Breast epithelium (tissue), 4 donors: Measurements from ENCODE around the gene ZNRF2. TPM values are rescaled to one million over a fixed set of nuclear protein-coding genes. Genes with fewer than 3 reads are reported as not detected.

ENCODE experiments used
- DNase-seq, 2 donors: peaks; one replicate each; pipeline ENCODE4 v3.0.0-alpha.2; 2019; ENCODE audit warnings: low spot score in 2 of 2
- H3K27ac ChIP-seq, 2 donors: fragments of 200-600 bp; sonication (generic) in 1 of 2; one replicate each; pipeline ENCODE4 v1.5.1; 2016 to 2019; ENCODE audit warnings: mild to moderate bottlenecking in 1 of 2
- H3K27me3 ChIP-seq, 2 donors: fragments of 200-600 bp; sonication (generic) in 1 of 2; one replicate each; pipeline versions ENCODE4 v1.5.1 to v1.6.0; 2017 to 2019; ENCODE audit warnings: control low read depth in 1 of 2, mild to moderate bottlenecking in 1 of 2
- H3K36me3 ChIP-seq: fragments of 200-600 bp; one replicate; pipeline ENCODE4 v1.5.1; 2019
- H3K4me1 ChIP-seq, 2 donors: fragments of 200-600 bp; sonication (generic); one replicate each; pipeline ENCODE4 v1.5.1; 2016 to 2019; ENCODE audit warnings: control low read depth in 1 of 2
- H3K4me3 ChIP-seq, 3 donors: fragments of 200-600 bp; sonication (generic); 1 replicate in 2 of 3; 2 replicates in 1 of 3; pipeline ENCODE4 v1.5.1; 2016 to 2019; ENCODE audit warnings: mild to moderate bottlenecking in 3 of 3, moderate library complexity in 2 of 3
- H3K9me3 ChIP-seq, 2 donors: fragments of 200-600 bp; sonication (generic) in 1 of 2; one replicate each; pipeline ENCODE4 v1.5.1; 2016 to 2019; ENCODE audit warnings: control low read depth in 1 of 2
- POLR2A ChIP-seq: fragments of 450-650 bp; IDR thresholded peaks from one replicate; pipeline ENCODE4 v1.6.1; 2016; ENCODE audit warnings: antibody characterized with exemption, mild to moderate bottlenecking, moderate library complexity
- POLR2AphosphoS5 ChIP-seq, 3 donors: sonication (generic); formaldehyde crosslinking; IDR thresholded peaks; one replicate each; pipeline ENCODE4 v1.6.1; 2017; ENCODE audit warnings: antibody characterized with exemption in 3 of 3
- intact Hi-C: fragments of 100-400 bp; cut with DNase I; formaldehyde crosslinking; loops from one replicate; pipeline ENCODE4 v1.15.1; 2023; ENCODE audit warnings: low total_unique reads
- total RNA-seq, 3 donors: library from RNA; depleted of rRNA; stranded (reverse); fragments of >200 nt; gene quantifications; one replicate each; pipeline ENCODE4 v1.1.0, GENCODE V29; 2016
- TF ChIP-seq, protein P1 (sequence below), 3 donors: fragments of 450-650 bp; IDR thresholded peaks; one replicate each; pipeline ENCODE4 v1.5.1; 2016 to 2017; ENCODE audit warnings: antibody characterized with exemption in 3 of 3, mild to moderate bottlenecking in 3 of 3, moderate library complexity in 3 of 3

Gene ZNRF2
- total RNA-seq, 3 donors from 2014 or later, result 18.9 to 56.8 (median 30.5) TPM

DNA sequence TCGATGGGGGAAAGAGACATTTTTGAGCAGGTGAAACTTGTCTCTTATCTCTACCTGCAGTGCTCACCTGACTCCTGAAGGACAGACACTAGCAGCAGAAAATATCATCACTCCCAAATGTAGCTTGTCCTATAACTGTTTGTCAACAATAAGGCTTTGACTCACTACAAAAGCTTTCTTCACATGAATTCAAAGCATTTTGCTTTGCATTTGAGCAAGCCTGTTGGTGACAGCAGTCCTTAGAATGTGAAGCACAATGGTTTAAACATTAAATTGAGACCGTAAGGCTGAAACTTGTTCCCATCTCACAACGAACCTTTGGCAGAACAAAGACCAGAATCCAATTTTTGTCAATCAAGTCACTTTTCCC lies 30.6 kb upstream of the ZNRF2 start:
- peaks cover 0 to 11% of the 10 kb centered on the region in 2 donors for H3K4me1 ChIP-seq
- TF ChIP-seq POLR2AphosphoS5 (IDR thresholded peaks at IDR 0.05) (no peak), POLR2A (no peak)
- TF ChIP-seq, protein P1, sequence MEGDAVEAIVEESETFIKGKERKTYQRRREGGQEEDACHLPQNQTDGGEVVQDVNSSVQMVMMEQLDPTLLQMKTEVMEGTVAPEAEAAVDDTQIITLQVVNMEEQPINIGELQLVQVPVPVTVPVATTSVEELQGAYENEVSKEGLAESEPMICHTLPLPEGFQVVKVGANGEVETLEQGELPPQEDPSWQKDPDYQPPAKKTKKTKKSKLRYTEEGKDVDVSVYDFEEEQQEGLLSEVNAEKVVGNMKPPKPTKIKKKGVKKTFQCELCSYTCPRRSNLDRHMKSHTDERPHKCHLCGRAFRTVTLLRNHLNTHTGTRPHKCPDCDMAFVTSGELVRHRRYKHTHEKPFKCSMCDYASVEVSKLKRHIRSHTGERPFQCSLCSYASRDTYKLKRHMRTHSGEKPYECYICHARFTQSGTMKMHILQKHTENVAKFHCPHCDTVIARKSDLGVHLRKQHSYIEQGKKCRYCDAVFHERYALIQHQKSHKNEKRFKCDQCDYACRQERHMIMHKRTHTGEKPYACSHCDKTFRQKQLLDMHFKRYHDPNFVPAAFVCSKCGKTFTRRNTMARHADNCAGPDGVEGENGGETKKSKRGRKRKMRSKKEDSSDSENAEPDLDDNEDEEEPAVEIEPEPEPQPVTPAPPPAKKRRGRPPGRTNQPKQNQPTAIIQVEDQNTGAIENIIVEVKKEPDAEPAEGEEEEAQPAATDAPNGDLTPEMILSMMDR (IDR thresholded peaks at IDR 0.05), result no peak
- H3K4me3 ChIP-seq, result no peak overlapping the region
- DNase-seq, result no peak
- intact Hi-C loops, result no loop called here
- H3K9me3 ChIP-seq, result no peaks in the 10 kb centered on the region
- no peaks in the 10 kb centered on the region for H3K36me3 ChIP-seq
- no peaks in the 10 kb centered on the region for H3K27me3 ChIP-seq
- H3K27ac ChIP-seq, result peak overlapping the region in 1 of 2 donors; percentile 49

- no peak overlapping the region for H3K4me3 ChIP-seq
- no peak for DNase-seq
- H3K4me1 ChIP-seq, result peaks cover 0 to 11% of the 10 kb centered on the region in 2 donors
- H3K9me3 ChIP-seq, result no peaks in the 10 kb centered on the region
- intact Hi-C loops, result no loop called here
- no peaks in the 10 kb centered on the region for H3K36me3 ChIP-seq
- TF ChIP-seq POLR2A (no peak), POLR2AphosphoS5 (IDR thresholded peaks at IDR 0.05) (no peak)
- TF ChIP-seq, protein P1 (IDR thresholded peaks at IDR 0.05), result no peak
- no peak overlapping the region for H3K27ac ChIP-seq
- no peaks in the 10 kb centered on the region for H3K27me3 ChIP-seq
Measured at GRCh38 chr7:30254248-30254647, 30.1 kb upstream of the ZNRF2 start.

DNA sequence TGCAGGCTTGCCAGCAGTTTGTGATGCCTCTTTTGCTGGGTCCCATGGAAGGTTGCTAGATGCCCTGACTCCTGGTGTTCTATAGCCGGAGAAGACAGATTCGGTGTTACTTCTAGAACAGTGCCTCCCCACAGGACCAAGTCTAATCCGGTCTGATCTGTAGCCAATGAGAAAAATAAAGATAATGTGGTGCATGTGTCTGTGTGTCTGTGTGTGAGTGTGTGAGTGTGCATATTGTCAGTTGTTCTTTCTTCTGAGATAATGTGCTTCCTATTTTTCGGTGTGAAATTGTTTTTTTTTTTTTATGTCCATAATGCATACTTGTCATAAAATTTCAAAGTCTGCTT lies 29.7 kb upstream of the ZNRF2 start:
- TF ChIP-seq, protein P1 (IDR thresholded peaks at IDR 0.05), result no peak
- no peak for TF ChIP-seq POLR2A
- TF ChIP-seq POLR2AphosphoS5 (IDR thresholded peaks at IDR 0.05), result no peak
- H3K9me3 ChIP-seq, result no peaks in the 10 kb centered on the region
- no peak for DNase-seq
- H3K4me3 ChIP-seq, result no peak overlapping the region
- H3K27me3 ChIP-seq, result no peaks in the 10 kb centered on the region
- peaks cover 0 to 11% of the 10 kb centered on the region in 2 donors for H3K4me1 ChIP-seq
- intact Hi-C loops, result no loop called here
- no peak overlapping the region for H3K27ac ChIP-seq
- no peaks in the 10 kb centered on the region for H3K36me3 ChIP-seq

DNA sequence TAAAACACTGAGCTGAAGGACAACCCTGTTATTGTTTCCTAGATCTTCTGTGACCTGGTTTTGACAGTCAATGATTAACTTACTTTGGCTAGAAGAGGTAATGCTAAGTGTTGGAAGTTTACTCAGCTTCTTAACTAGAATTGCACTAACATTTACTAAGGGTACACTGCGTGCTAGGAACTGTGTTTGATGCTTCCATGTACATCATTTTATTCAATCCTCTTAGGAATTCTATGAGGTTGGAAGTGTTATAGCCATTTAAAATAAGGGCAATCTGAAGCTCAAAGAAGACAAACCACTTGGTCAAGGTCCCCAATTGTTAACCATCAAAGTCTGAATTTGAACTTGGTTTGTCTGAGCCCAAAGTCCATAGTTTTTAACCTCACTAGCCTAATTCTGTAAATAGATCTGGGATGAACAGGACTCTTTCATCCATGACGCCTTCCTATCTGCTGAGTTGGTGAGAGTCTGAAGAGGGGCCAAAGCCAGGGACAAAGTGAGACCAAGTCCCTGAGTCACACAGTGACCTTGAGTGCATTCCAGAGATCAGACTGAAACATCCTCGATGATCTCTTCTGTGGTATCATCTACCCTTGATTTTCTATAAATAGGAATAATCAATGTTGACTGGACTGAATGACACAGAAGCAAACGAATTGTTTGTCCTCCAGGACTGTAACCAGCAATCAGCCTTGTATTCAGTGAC lies 29.2 kb upstream of the ZNRF2 start:
- no peak for DNase-seq
- Histone ChIP-seq H3K27ac (no peak overlapping the region), H3K4me3 (no peak overlapping the region), H3K27me3 (no peaks in the 10 kb centered on the region), H3K4me1 (peaks cover 0 to 11% of the 10 kb centered on the region in 2 donors), H3K36me3 (no peaks in the 10 kb centered on the region), H3K9me3 (no peaks in the 10 kb centered on the region)
- intact Hi-C loops, result no loop called here
- no peak for TF ChIP-seq POLR2AphosphoS5 (IDR thresholded peaks at IDR 0.05)
- no peak for TF ChIP-seq POLR2A
- TF ChIP-seq, protein P1 (IDR thresholded peaks at IDR 0.05), result no peak

GRCh38 chr7:30256349-30256858 lies 28.0 kb upstream of the ZNRF2 start:
- no peaks in the 10 kb centered on the region for H3K36me3 ChIP-seq
- no peaks in the 10 kb centered on the region for H3K27me3 ChIP-seq
- H3K4me1 ChIP-seq, result peaks cover 0 to 11% of the 10 kb centered on the region in 2 donors
- intact Hi-C loops, result no loop called here
- no peak for DNase-seq
- TF ChIP-seq, protein P1 (IDR thresholded peaks at IDR 0.05), result no peak
- TF ChIP-seq POLR2AphosphoS5 (IDR thresholded peaks at IDR 0.05) (no peak), POLR2A (no peak)
- no peak overlapping the region for H3K27ac ChIP-seq
- H3K9me3 ChIP-seq, result no peaks in the 10 kb centered on the region
- no peak overlapping the region for H3K4me3 ChIP-seq
